OCI-LY1 (cell line): ENCODE data around the gene NPLOC4.

ENCODE experiments used
- H2AFZ ChIP-seq: fragments of 200-600 bp; sonication (generic), shearing (Covaris generic); 2 replicates; pipeline ENCODE4 v1.6.0; 2014; ENCODE audit warnings: antibody characterized with exemption, mild to moderate bottlenecking, low read length
- H3F3A ChIP-seq: fragments of 200-600 bp; sonication (generic), shearing (Covaris generic); 2 replicates; pipeline ENCODE4 v1.6.0; 2014; ENCODE audit warnings: mild to moderate bottlenecking, antibody characterized with exemption, low read length, moderate library complexity; ENCODE audit not compliant: insufficient read depth
- H3K27ac ChIP-seq: fragments of 200-600 bp; sonication (generic); 2 replicates; pipeline ENCODE4 v1.5.1; 2014; ENCODE audit warnings: low read length, mixed run types, mild to moderate bottlenecking, low read depth; ENCODE audit not compliant: poor library complexity, severe bottlenecking
- H3K27me3 ChIP-seq: fragments of 200-600 bp; sonication (generic); 2 replicates; pipeline ENCODE4 v1.6.0; 2014; ENCODE audit warnings: antibody characterized with exemption, mild to moderate bottlenecking, low read length, moderate library complexity; ENCODE audit not compliant: insufficient read depth
- H3K36me3 ChIP-seq: fragments of 200-600 bp; sonication (generic); 2 replicates; pipeline ENCODE4 v1.6.1; 2014; ENCODE audit warnings: mild to moderate bottlenecking, antibody characterized with exemption, low read length, moderate library complexity, mixed read lengths; ENCODE audit not compliant: insufficient read depth
- H3K4me1 ChIP-seq: fragments of 200-600 bp; sonication (generic); 2 replicates; pipeline ENCODE4 v1.5.1; 2014; ENCODE audit warnings: mild to moderate bottlenecking, low read length, moderate library complexity; ENCODE audit not compliant: insufficient read depth, severe bottlenecking
- H3K4me2 ChIP-seq: fragments of 200-600 bp; sonication (generic), shearing (Covaris generic); 2 replicates; pipeline ENCODE4 v1.6.1; 2014; ENCODE audit warnings: low read length
- H3K4me3 ChIP-seq: fragments of 200-600 bp; sonication (generic); 2 replicates; pipeline ENCODE4 v1.5.1; 2014; ENCODE audit warnings: low read length, low read depth, mild to moderate bottlenecking, mixed read lengths; ENCODE audit not compliant: poor library complexity, severe bottlenecking
- H3K79me2 ChIP-seq: fragments of 200-600 bp; shearing (Covaris generic); 2 replicates; pipeline ENCODE4 v1.6.1; 2016; ENCODE audit warnings: mixed run types, low read length, mixed read lengths; ENCODE audit not compliant: insufficient read depth
- H3K9ac ChIP-seq: fragments of 200-600 bp; sonication (generic), shearing (Covaris generic); 2 replicates; pipeline ENCODE4 v1.6.1; 2014; ENCODE audit warnings: mild to moderate bottlenecking, low read length, mixed read lengths
- H3K9me2 ChIP-seq: fragments of 200-600 bp; sonication (generic), shearing (Covaris generic); 2 replicates; pipeline ENCODE4 v1.6.1; 2014; ENCODE audit warnings: low read depth, mild to moderate bottlenecking, low read length, mixed read lengths
- H3K9me3 ChIP-seq: fragments of 200-600 bp; shearing (Covaris generic); 2 replicates; pipeline ENCODE4 v1.6.1; 2014; ENCODE audit warnings: low read length, mixed read lengths
- H4K20me1 ChIP-seq: fragments of 200-600 bp; sonication (generic), shearing (Covaris generic); 2 replicates; pipeline ENCODE4 v1.6.0; 2016; ENCODE audit warnings: mild to moderate bottlenecking, low read length; ENCODE audit not compliant: insufficient read depth
- CTCF ChIP-seq: fragments of 200-600 bp; sonication (generic), shearing (Covaris generic); IDR thresholded peaks from 2 replicates; pipeline ENCODE4 v1.5.1; 2017; ENCODE audit warnings: mild to moderate bottlenecking, antibody characterized with exemption, low read length, moderate library complexity, mixed read lengths
- EZH2 ChIP-seq: fragments of 200-600 bp; sonication (generic), shearing (Covaris generic); IDR thresholded peaks from 2 replicates; pipeline ENCODE4 v1.8.0; 2017; ENCODE audit warnings: borderline replicate concordance, mixed run types, mild to moderate bottlenecking, antibody characterized with exemption, low read length, moderate library complexity, mixed read lengths

NPLOC4 gene

GRCh38 chr17:81599719-81600486, 37.0 kb downstream of the NPLOC4 start:
- Histone ChIP-seq H3K36me3 (peaks cover 84% of the 10 kb centered on the region), H3K27ac (no peak overlapping the region), H3K4me2 (no peak overlapping the region)

GRCh38 chr17:81593105-81593871, 43.6 kb downstream of the NPLOC4 start:
- peaks cover 90% of the 10 kb centered on the region for H3K36me3 ChIP-seq

More at GRCh38 chr17:81599719-81600486, 37.0 kb downstream of the NPLOC4 start:
- Histone ChIP-seq H3K9ac (no peak overlapping the region), H4K20me1 (no peaks in the 10 kb centered on the region), H3K27me3 (no peaks in the 10 kb centered on the region), H3K79me2 (no peaks in the 10 kb centered on the region), H2AFZ (no peak overlapping the region), H3K4me3 (no peak overlapping the region), H3K4me1 (peaks cover 15% of the 10 kb centered on the region), H3F3A (no peaks in the 10 kb centered on the region; the same call in 1 of the 2 replicates), H3K9me3 (no peaks in the 10 kb centered on the region), H3K9me2 (no peaks in the 10 kb centered on the region)
- TF ChIP-seq EZH2 (no peak), CTCF (no peak)

GRCh38 chr17:81591971-81592370, 44.9 kb downstream of the NPLOC4 start:
- Histone ChIP-seq H3K9me2 (no peaks in the 10 kb centered on the region), H3K27ac (no peak overlapping the region), H2AFZ (no peak overlapping the region), H3K4me1 (no peaks in the 10 kb centered on the region), H3K9me3 (no peaks in the 10 kb centered on the region), H3K4me2 (no peak overlapping the region), H3K9ac (no peak overlapping the region), H4K20me1 (no peaks in the 10 kb centered on the region), H3K36me3 (peaks cover 91% of the 10 kb centered on the region), H3K4me3 (no peak overlapping the region), H3K27me3 (no peaks in the 10 kb centered on the region), H3F3A (no peaks in the 10 kb centered on the region), H3K79me2 (no peaks in the 10 kb centered on the region)
- TF ChIP-seq EZH2 (no peak), CTCF (no peak)

More at GRCh38 chr17:81593105-81593871, 43.6 kb downstream of the NPLOC4 start:
- Histone ChIP-seq H2AFZ (no peak overlapping the region), H3K4me1 (peaks cover 3% of the 10 kb centered on the region), H4K20me1 (no peaks in the 10 kb centered on the region), H3K27me3 (no peaks in the 10 kb centered on the region), H3K27ac (no peak overlapping the region), H3K9me3 (no peaks in the 10 kb centered on the region), H3K9me2 (no peaks in the 10 kb centered on the region), H3K4me3 (no peak overlapping the region), H3K9ac (no peak overlapping the region), H3K79me2 (no peaks in the 10 kb centered on the region), H3K4me2 (no peak overlapping the region), H3F3A (no peaks in the 10 kb centered on the region)
- TF ChIP-seq CTCF = no peak
